Measurements from ENCODE around the gene POU6F1. TPM values are rescaled to one million over a fixed set of nuclear protein-coding genes. Genes with fewer than 3 reads are reported as not detected.

POU6F1 gene
- polyA plus RNA-seq, 3 donors = 0.65 to 5.2 TPM; not detected in 1

DNA sequence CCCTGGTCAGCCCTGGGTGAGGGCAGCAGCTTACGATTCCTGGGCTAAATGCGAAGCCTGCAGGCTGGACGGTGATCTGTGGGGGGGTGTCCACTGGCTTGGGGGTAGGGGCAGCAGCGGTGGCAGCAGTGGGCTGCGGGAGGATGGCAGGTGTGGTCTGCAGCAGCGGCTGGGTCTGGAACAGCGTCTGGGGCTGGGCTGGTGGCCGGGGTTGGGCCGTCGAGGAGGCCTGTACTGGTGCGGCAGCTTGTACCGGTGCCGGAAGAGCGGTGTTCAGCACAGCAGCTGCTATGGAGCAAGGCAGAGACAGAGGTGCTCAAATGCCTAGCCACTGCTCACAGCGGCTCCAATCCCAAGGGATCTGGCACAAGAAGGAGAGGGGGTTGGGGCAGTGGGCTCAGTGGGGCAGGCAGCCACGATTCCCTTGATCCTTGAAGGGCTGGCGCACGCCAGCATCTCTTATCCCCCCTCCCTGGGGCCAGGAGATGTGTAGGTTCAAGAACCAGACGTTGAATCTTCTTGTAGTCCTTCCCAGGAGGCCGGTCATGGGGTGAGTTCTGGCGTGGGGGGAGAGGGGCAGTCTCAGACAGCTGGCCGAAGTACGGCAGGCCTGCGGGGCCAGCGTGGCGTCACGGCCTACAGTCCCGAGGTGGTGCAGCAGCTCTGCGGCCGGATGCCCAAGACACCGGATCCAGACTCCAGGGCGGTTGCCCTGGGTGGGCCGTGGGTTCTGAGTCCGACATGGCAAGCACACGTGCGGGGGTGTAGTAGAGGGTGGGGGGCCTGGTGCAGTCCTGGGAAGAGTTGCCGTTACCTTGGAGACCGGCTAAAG lies 19.9 kb downstream of the POU6F1 start:
- Mint-ChIP-seq H3K27ac (peak overlapping the region in 1 of 7 donors; percentile 79), H3K27me3 (ENCODE audit: low read depth in 3 of 3) (peaks cover 0 to 1% (median 0%) of the 10 kb centered on the region in 3 donors), H3K4me1 (peaks cover 17% of the 10 kb centered on the region), H3K4me3 (no peak overlapping the region), H3K36me3 (peaks cover 0 to 4% of the 10 kb centered on the region in 2 donors), H3K9me3 (no peaks in the 10 kb centered on the region)
- 96% methylated on average over 34 of the region's 38 CpGs for WGBS (ENCODE audit: insufficient coverage)
- intact Hi-C loops (cut with micrococcal nuclease) = no loop called here
- peaks cover 14 to 16% of the 10 kb centered on the region in 2 donors for H3K4me1 ChIP-seq (ENCODE audit: control insufficient read depth in 1 of 2, insufficient read depth in 2 of 2, low read length in 2 of 2)
- TF ChIP-seq, protein P1, sequence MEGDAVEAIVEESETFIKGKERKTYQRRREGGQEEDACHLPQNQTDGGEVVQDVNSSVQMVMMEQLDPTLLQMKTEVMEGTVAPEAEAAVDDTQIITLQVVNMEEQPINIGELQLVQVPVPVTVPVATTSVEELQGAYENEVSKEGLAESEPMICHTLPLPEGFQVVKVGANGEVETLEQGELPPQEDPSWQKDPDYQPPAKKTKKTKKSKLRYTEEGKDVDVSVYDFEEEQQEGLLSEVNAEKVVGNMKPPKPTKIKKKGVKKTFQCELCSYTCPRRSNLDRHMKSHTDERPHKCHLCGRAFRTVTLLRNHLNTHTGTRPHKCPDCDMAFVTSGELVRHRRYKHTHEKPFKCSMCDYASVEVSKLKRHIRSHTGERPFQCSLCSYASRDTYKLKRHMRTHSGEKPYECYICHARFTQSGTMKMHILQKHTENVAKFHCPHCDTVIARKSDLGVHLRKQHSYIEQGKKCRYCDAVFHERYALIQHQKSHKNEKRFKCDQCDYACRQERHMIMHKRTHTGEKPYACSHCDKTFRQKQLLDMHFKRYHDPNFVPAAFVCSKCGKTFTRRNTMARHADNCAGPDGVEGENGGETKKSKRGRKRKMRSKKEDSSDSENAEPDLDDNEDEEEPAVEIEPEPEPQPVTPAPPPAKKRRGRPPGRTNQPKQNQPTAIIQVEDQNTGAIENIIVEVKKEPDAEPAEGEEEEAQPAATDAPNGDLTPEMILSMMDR (IDR thresholded peaks at IDR 0.05) = no peak
- H3K4me2 ChIP-seq (replicated peaks; ENCODE audit: extremely low read depth, low read length, poor library complexity, severe bottlenecking) = no peak overlapping the region
- no peak overlapping the region for H3K4me3 ChIP-seq (replicated peaks in 1 of 3; ENCODE audit: low read depth in 2 of 3, low read length in 3 of 3)
- H3K79me2 ChIP-seq (ENCODE audit: insufficient read depth, low read length) = no peaks in the 10 kb centered on the region
- no peaks in the 10 kb centered on the region for H3K9me3 ChIP-seq (replicated peaks in 1 of 2; ENCODE audit: control insufficient read depth in 1 of 2, insufficient read depth in 1 of 2, low read length in 2 of 2)
- no peaks in the 10 kb centered on the region for H4K20me1 ChIP-seq (ENCODE audit: insufficient read depth, low read length)
- DNase-seq = no peak
- no peak overlapping the region for H3K9ac ChIP-seq (ENCODE audit: insufficient read depth, low read length, poor library complexity, severe bottlenecking)
- H3K27ac ChIP-seq (ENCODE audit: low read depth in 1 of 2, low read length in 2 of 2) = no peak overlapping the region
- no peaks in the 10 kb centered on the region for H3K27me3 ChIP-seq (ENCODE audit: control insufficient read depth in 2 of 2, insufficient read depth in 2 of 2, low read length in 2 of 2)
- no peak overlapping the region for H2AFZ ChIP-seq (ENCODE audit: insufficient read depth, low read depth, low read length, poor library complexity, severe bottlenecking)
- no peaks in the 10 kb centered on the region for H3K36me3 ChIP-seq (replicated peaks in 1 of 2; ENCODE audit: control insufficient read depth in 1 of 2, insufficient read depth in 2 of 2, low read length in 2 of 2)

DNA sequence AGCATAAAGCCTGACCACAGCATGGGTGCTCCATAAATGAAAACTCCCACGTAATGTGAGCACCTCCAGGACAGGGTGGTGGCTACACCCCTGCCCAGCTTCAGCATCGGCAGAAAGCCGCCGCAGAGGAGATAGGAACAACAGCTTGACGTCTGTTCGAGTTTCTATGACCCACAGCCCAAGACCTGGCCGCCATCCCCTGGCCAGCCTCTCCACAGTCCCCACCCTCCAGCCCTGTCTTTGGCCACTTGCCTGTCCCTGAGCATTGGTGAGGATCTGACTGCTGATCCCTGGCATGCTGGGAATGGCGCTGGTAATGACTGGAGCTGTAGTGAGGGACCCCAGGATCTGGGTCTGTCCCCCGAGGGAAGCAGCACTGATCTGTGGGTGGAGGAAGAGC lies 21.3 kb downstream of the POU6F1 start:
- no peak overlapping the region for H3K27ac Mint-ChIP-seq
- WGBS (ENCODE audit: insufficient coverage) = 97% methylated on average over 7 of the region's 9 CpGs
- Histone ChIP-seq H3K27me3 (ENCODE audit: control insufficient read depth in 2 of 2, insufficient read depth in 2 of 2, low read length in 2 of 2) (no peaks in the 10 kb centered on the region), H3K4me2 (replicated peaks; ENCODE audit: extremely low read depth, low read length, poor library complexity, severe bottlenecking) (no peak overlapping the region), H3K36me3 (replicated peaks in 1 of 2; ENCODE audit: control insufficient read depth in 1 of 2, insufficient read depth in 2 of 2, low read length in 2 of 2) (no peaks in the 10 kb centered on the region), H2AFZ (ENCODE audit: insufficient read depth, low read depth, low read length, poor library complexity, severe bottlenecking) (no peak overlapping the region), H3K79me2 (ENCODE audit: insufficient read depth, low read length) (no peaks in the 10 kb centered on the region), H3K9ac (ENCODE audit: insufficient read depth, low read length, poor library complexity, severe bottlenecking) (no peak overlapping the region), H3K4me1 (ENCODE audit: control insufficient read depth in 1 of 2, insufficient read depth in 2 of 2, low read length in 2 of 2) (peaks cover 14 to 16% of the 10 kb centered on the region in 2 donors), H3K27ac (ENCODE audit: low read depth in 1 of 2, low read length in 2 of 2) (no peak overlapping the region), H3K4me3 (replicated peaks in 1 of 3; ENCODE audit: low read depth in 2 of 3, low read length in 3 of 3) (no peak overlapping the region), H3K9me3 (replicated peaks in 1 of 2; ENCODE audit: control insufficient read depth in 1 of 2, insufficient read depth in 1 of 2, low read length in 2 of 2) (no peaks in the 10 kb centered on the region), H4K20me1 (ENCODE audit: insufficient read depth, low read length) (no peaks in the 10 kb centered on the region)
- H3K27me3 Mint-ChIP-seq (ENCODE audit: low read depth in 3 of 3) = peaks cover 0 to 1% (median 0%) of the 10 kb centered on the region in 3 donors
- TF ChIP-seq, protein P1 (IDR thresholded peaks at IDR 0.05) = no peak
- H3K4me3 Mint-ChIP-seq = no peak overlapping the region
- intact Hi-C loops (cut with micrococcal nuclease) = no loop called here
- H3K36me3 Mint-ChIP-seq = peaks cover 1 to 4% of the 10 kb centered on the region in 2 donors
- no peak for DNase-seq
- peaks cover 17% of the 10 kb centered on the region for H3K4me1 Mint-ChIP-seq
- H3K9me3 Mint-ChIP-seq = no peaks in the 10 kb centered on the region

Measured in CD14-positive monocyte (primary cell).